Osteocyte (in vitro differentiated cells): ENCODE results near the gene NDUFA11. TPM values are rescaled to one million over a fixed set of nuclear protein-coding genes. Genes with fewer than 3 reads are reported as not detected.
A peak's percentile ranks its signal among the peaks of the same experiment; 100 is the strongest.

Experiments used
- DNase-seq: peaks from one replicate; pipeline ENCODE4 v3.0.0; 2021; ENCODE audit warnings: mixed read lengths; ENCODE audit not compliant: unreplicated experiment; ENCODE audit errors: extremely low spot score
- H3K27ac Mint-ChIP-seq: one replicate; pipeline ENCODE4 v1.8.0; 2021; ENCODE audit warnings: mild to moderate bottlenecking, mixed read lengths; ENCODE audit not compliant: unreplicated experiment
- H3K27me3 Mint-ChIP-seq: one replicate; pipeline ENCODE4 v1.8.0; 2021; ENCODE audit warnings: mixed read lengths; ENCODE audit not compliant: unreplicated experiment
- H3K36me3 Mint-ChIP-seq: one replicate; pipeline ENCODE4 v1.8.0; 2021; ENCODE audit warnings: mixed read lengths; ENCODE audit not compliant: unreplicated experiment
- H3K4me1 Mint-ChIP-seq: one replicate; pipeline ENCODE4 v1.8.0; 2021; ENCODE audit warnings: mixed read lengths; ENCODE audit not compliant: unreplicated experiment
- H3K4me3 Mint-ChIP-seq: one replicate; pipeline ENCODE4 v1.8.0; 2021; ENCODE audit warnings: mild to moderate bottlenecking, moderate library complexity, mixed read lengths; ENCODE audit not compliant: unreplicated experiment
- H3K9me3 Mint-ChIP-seq: one replicate; pipeline ENCODE4 v1.8.0; 2021; ENCODE audit warnings: mixed read lengths; ENCODE audit not compliant: unreplicated experiment
- CTCF ChIP-seq: fragments of 200-600 bp; sonication (generic); IDR thresholded peaks from 2 replicates; pipeline ENCODE4 v1.5.0; 2021; ENCODE audit warnings: antibody characterized with exemption, mild to moderate bottlenecking, moderate library complexity
- total RNA-seq: library from RNA; stranded (reverse); gene quantifications from 2 replicates; pipeline ENCODE4 v1.2.1, GENCODE V29; 2021

The NDUFA11 gene
- total RNA-seq, 1 donor from 2014 or later: 259 TPM

DNA sequence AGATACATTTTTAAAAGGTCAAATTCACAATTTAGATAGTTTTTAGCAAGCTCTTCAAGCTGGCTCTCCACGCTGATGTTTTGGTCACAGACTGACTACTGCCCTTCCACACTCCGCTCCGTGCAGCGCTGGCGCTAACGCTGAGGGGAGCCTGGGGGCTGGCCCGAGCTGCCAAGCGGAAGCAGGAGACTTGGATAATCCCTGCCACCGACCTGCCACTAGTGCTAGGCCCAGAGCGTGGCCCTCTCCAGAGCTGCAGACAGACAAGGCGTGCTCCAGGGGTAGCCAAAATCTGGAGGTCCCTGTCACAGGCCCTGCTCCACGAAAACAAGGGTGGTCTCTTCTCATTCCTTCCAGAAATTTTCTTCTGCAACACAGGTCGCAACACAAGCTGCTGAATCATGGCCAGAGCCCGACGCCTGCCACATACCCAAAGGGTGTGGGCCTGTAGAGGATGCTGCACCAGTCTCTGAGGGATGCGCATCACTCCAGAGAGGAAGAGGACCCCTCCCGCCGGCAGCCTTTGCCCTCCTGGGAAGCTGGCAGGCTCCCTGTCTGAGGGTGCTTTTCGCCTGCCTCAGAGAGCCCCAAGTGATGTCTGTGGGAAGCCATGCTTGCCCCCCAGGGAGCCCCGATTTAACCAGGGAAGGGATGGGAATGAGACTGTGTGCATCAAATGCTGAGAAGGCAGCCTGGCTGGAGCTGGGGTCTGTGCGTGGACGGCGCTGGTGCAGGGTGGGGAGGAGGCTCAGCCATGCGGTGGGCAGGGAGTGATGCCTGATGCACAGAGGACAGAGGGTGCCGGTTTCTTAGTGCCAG lies 32.1 kb upstream of the NDUFA11 start:
- H3K9me3 Mint-ChIP-seq: no peaks in the 10 kb centered on the region
- peak overlapping the region; percentile 96 for H3K27ac Mint-ChIP-seq
- H3K4me3 Mint-ChIP-seq: peak overlapping the region; percentile 60
- no peak for DNase-seq
- no peak for TF ChIP-seq CTCF
- peaks cover 17% of the 10 kb centered on the region for H3K36me3 Mint-ChIP-seq
- no peaks in the 10 kb centered on the region for H3K27me3 Mint-ChIP-seq
- H3K4me1 Mint-ChIP-seq: peaks cover 34% of the 10 kb centered on the region

- Mint-ChIP-seq H3K4me3 (peak overlapping the region; percentile 60), H3K4me1 (peaks cover 34% of the 10 kb centered on the region), H3K9me3 (no peaks in the 10 kb centered on the region), H3K36me3 (peaks cover 20% of the 10 kb centered on the region), H3K27ac (peak overlapping the region; percentile 96), H3K27me3 (no peaks in the 10 kb centered on the region)
- TF ChIP-seq CTCF: no peak
- DNase-seq: peak; percentile 92
Measured at GRCh38 chr19:5934774-5935472, 31.3 kb upstream of the NDUFA11 start.

DNA sequence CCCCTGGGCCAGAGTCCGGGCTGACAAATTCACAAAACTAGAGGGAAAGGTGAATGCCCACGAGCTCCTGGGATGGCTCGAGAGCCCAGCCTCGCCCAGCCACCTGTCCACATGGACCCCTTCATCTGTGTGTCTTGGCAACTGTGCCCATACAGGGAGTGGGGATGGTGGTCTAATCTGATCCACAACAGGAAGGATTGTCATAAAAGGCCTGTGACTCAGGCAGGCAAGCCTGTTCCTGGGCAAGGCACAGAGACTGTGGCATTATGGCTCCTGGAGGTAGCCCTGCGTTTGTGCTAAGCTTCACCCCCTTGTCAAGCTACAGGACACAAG lies 30.4 kb upstream of the NDUFA11 start:
- H3K4me3 Mint-ChIP-seq: no peak overlapping the region
- no peaks in the 10 kb centered on the region for H3K27me3 Mint-ChIP-seq
- H3K36me3 Mint-ChIP-seq: peaks cover 15% of the 10 kb centered on the region
- no peak for TF ChIP-seq CTCF
- no peak for DNase-seq
- H3K4me1 Mint-ChIP-seq: peaks cover 34% of the 10 kb centered on the region
- peak overlapping the region; percentile 96 for H3K27ac Mint-ChIP-seq
- no peaks in the 10 kb centered on the region for H3K9me3 Mint-ChIP-seq

DNA sequence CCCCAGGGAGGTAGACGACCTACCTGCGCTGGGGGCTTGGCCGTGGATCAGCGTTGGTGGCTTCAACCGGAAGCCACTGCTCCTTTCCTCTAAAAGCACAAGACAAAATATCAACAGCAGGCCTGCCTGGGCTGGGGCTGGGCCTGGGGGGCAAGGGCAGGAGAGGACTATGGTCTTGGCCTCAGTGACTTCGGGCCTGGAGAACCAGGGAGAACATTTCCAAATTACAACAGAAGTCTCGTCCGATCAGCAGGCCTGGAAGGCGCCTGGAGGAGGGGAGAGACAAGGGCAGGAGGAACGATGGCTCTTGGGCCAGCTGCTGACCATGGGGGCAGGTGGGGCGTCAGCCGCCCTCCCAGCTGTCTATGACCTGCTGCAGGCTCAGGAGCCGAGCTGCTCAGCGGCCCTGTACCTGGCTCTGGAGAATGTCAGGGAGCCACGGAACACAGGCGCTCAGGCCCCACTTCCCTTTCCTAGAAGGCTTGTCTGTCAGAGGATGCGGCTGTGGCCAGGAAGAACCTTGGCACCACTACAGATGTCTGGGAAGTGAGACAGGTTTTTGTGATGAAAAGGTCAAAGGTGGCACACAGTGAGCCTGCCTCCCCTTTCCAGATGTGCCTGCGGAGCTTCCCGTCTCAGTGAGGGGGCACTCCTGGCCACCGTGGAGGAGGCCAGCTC lies 29.9 kb upstream of the NDUFA11 start:
- TF ChIP-seq CTCF: no peak
- no peak for DNase-seq
- H3K27ac Mint-ChIP-seq: peak overlapping the region; percentile 96
- H3K36me3 Mint-ChIP-seq: peaks cover 19% of the 10 kb centered on the region
- H3K4me1 Mint-ChIP-seq: peaks cover 34% of the 10 kb centered on the region
- no peaks in the 10 kb centered on the region for H3K9me3 Mint-ChIP-seq
- no peaks in the 10 kb centered on the region for H3K27me3 Mint-ChIP-seq
- H3K4me3 Mint-ChIP-seq: no peak overlapping the region
